Fibroblast of lung (primary cell): ENCODE results near the gene SPTBN2.

Experiments
- CTCF ChIP-seq, 2 donors: IDR thresholded peaks in 1 of 2; conservative IDR thresholded peaks in 1 of 2; 1 replicate in 1 of 2; 2 replicates in 1 of 2; pipeline ENCODE4 v1.5.1; 2011 to 2012; ENCODE audit warnings: low read length in 2 of 2, control low read depth in 1 of 2, inconsistent platforms in 1 of 2, low read depth in 1 of 2, mild to moderate bottlenecking in 1 of 2
- EZH2 ChIP-seq: IDR thresholded peaks from 2 replicates; pipeline ENCODE4 v1.5.1; 2012; ENCODE audit warnings: low read length, control low read depth, mild to moderate bottlenecking; ENCODE audit errors: missing control alignments

- TF ChIP-seq CTCF (conservative IDR thresholded peaks at IDR 0.05 in 1 of 2, IDR thresholded peaks at IDR 0.05 in 1 of 2; ENCODE audit: low read depth in 1 of 2, low read length in 2 of 2) (no peak), EZH2 (no peak)
Measured at GRCh38 chr11:66676282-66676919, 52.6 kb downstream of the SPTBN2 start.
